Spleen (tissue), 11 donors: ENCODE data around the gene TCEA2. TPM values are rescaled to one million over a fixed set of nuclear protein-coding genes. Genes with fewer than 3 reads are reported as not detected.

Experiments
- DNase-seq: peaks from one replicate; pipeline ENCODE4 v3.0.0-alpha.2; 2020
- H3K27ac ChIP-seq, 8 donors: fragments of 200-600 bp; sonication (generic) in 7 of 8; 1 replicate in 4 of 8; 2 replicates in 4 of 8; pipeline versions ENCODE4 v1.5.0 to v1.8.0; 2016 to 2021; ENCODE audit warnings: inconsistent platforms in 4 of 8, mild to moderate bottlenecking in 4 of 8, moderate library complexity in 1 of 8
- H3K27me3 ChIP-seq, 7 donors: fragments of 200-600 bp; sonication (generic) in 6 of 7; replicated peaks in 1 of 7; 1 replicate in 4 of 7; 2 replicates in 3 of 7; pipeline versions ENCODE4 v1.5.0 to v1.8.0; 2016 to 2021; ENCODE audit warnings: inconsistent platforms in 3 of 7, mild to moderate bottlenecking in 1 of 7
- H3K36me3 ChIP-seq, 6 donors: fragments of 200-600 bp; sonication (generic) in 5 of 6; 1 replicate in 4 of 6; 2 replicates in 2 of 6; pipeline versions ENCODE4 v1.5.0 to v1.8.0; 2016 to 2021; ENCODE audit warnings: inconsistent platforms in 2 of 6
- H3K4me1 ChIP-seq, 6 donors: fragments of 200-600 bp; sonication (generic) in 5 of 6; 1 replicate in 3 of 6; 2 replicates in 3 of 6; pipeline versions ENCODE4 v1.5.0 to v1.8.0; 2016 to 2021; ENCODE audit warnings: inconsistent platforms in 3 of 6
- H3K4me3 ChIP-seq, 8 donors: fragments of 200-600 bp; sonication (generic) in 7 of 8; 1 replicate in 4 of 8; 2 replicates in 4 of 8; pipeline versions ENCODE4 v1.5.0 to v1.8.0; 2016 to 2021; ENCODE audit warnings: inconsistent platforms in 4 of 8, mild to moderate bottlenecking in 4 of 8, moderate library complexity in 2 of 8
- H3K9me3 ChIP-seq, 8 donors: fragments of 200-600 bp; sonication (generic) in 7 of 8; 1 replicate in 4 of 8; 2 replicates in 4 of 8; pipeline versions ENCODE4 v1.5.0 to v1.8.0; 2016 to 2021; ENCODE audit warnings: inconsistent platforms in 4 of 8
- CTCF ChIP-seq, 11 experiments: fragments of 200-600 bp in 7 of 11; fragments of 450-650 bp in 4 of 11; sonication (generic) in 4 of 11; IDR thresholded peaks in 8 of 11; conservative IDR thresholded peaks in 3 of 11; 1 replicate in 7 of 11; 2 replicates in 4 of 11; pipeline versions ENCODE4 v1.4.0 to v1.8.0; 2016 to 2021; ENCODE audit warnings: antibody characterized with exemption in 11 of 11, inconsistent platforms in 4 of 11, mild to moderate bottlenecking in 1 of 11
- POLR2A ChIP-seq, 3 donors: fragments of 450-650 bp; IDR thresholded peaks; one replicate each; pipeline ENCODE4 v1.5.1; 2017; ENCODE audit warnings: antibody characterized with exemption in 3 of 3, mild to moderate bottlenecking in 1 of 3
- POLR2AphosphoS5 ChIP-seq, 3 donors: sonication (generic); formaldehyde crosslinking; IDR thresholded peaks; one replicate each; pipeline ENCODE4 v1.5.1; 2017; ENCODE audit warnings: antibody characterized with exemption in 3 of 3
- WGBS, 5 donors: extraction: QIAGEN DNeasy Blood & Tissue Kit in 3 of 5; methylation state at CpG; one replicate each; pipeline versions ENCODE4 v1.1.5 to v1.1.7; 2013 to 2018; 5-methylcytosine and 5-hydroxymethylcytosine counted together
- intact Hi-C: fragments of 100-400 bp; cut with DNase I; formaldehyde crosslinking; loops from one replicate; pipeline ENCODE4 v1.15.0; 2023; ENCODE audit warnings: low total_unique reads
- polyA plus RNA-seq, 3 donors: library from polyadenylated mRNA; stranded (reverse); fragments of 200-250 nt; gene quantifications; one replicate each; pipeline ENCODE4 v1.2.1, GENCODE V29; 2013
- total RNA-seq, 7 donors: library from RNA; depleted of rRNA in 3 of 7; stranded (reverse); fragments of >200 nt in 3 of 7; fragmentation: NEBNext Ultra II Directional in 4 of 7; extraction: Animal tissue kit (Norgen Biotek cat#: 25700) in 4 of 7; gene quantifications; one replicate each; pipeline versions ENCODE4 v1.1.0 to v1.2.1, GENCODE V29; 2016 to 2021
- donor health status: healthy with polysubstance abuse.
- donor health status: DM: no; HTN: no; CAD: no; lungs with moderate emphysema.
- donor health status: DM: no; HTN: no; CAD: no.
- donor health status: Bipolar disorder and iron deficiency.
- donor health status: healthy.
- donor health status: DM: no; HTN: no; CAD: no.
- donor health status: DM: yes; HTN: yes; CAD: no.

The TCEA2 gene
- total and polyA plus RNA-seq, 10 donors, result 18.6 to 60.8 (median 43.2) TPM

GRCh38 chr20:64090165-64090564 is 27.2 kb downstream of the TCEA2 start:
- intact Hi-C loops, result no loop called here
- no peak overlapping the region for H3K4me3 ChIP-seq

GRCh38 chr20:64091340-64091739 is 28.3 kb downstream of the TCEA2 start:
- DNase-seq, result no peak
- TF ChIP-seq CTCF (IDR thresholded peaks at IDR 0.05 in 8 of 11, conservative IDR thresholded peaks at IDR 0.05 in 3 of 11) (no peak), POLR2A (IDR thresholded peaks at IDR 0.05) (no peak), POLR2AphosphoS5 (IDR thresholded peaks at IDR 0.05) (no peak)
- Histone ChIP-seq H3K4me1 (peaks cover 0 to 4% (median 0%) of the 10 kb centered on the region in 6 donors), H3K27ac (no peak overlapping the region), H3K36me3 (peaks cover 0 to 5% (median 0%) of the 10 kb centered on the region in 6 donors), H3K27me3 (no peaks in the 10 kb centered on the region), H3K4me3 (no peak overlapping the region), H3K9me3 (peaks cover 0 to 9% (median 5%) of the 10 kb centered on the region in 8 donors)
- 82 to 92% (median 85%) methylated on average over 16 to 19 of the region's 19 CpGs for WGBS, 5 donors
- intact Hi-C loops, result no loop called here

More at GRCh38 chr20:64090165-64090564, 27.2 kb downstream of the TCEA2 start:
- peaks cover 0 to 9% (median 1%) of the 10 kb centered on the region in 7 donors for H3K27me3 ChIP-seq
- DNase-seq, result no peak
- peaks cover 0 to 9% (median 5%) of the 10 kb centered on the region in 8 donors for H3K9me3 ChIP-seq
- H3K4me1 ChIP-seq, result peaks cover 0 to 4% (median 0%) of the 10 kb centered on the region in 6 donors
- WGBS, 5 donors, result 72 to 89% (median 76%) methylated on average over 10 of the region's 10 CpGs
- no peaks in the 10 kb centered on the region for H3K36me3 ChIP-seq
- H3K27ac ChIP-seq, result no peak overlapping the region
- no peak for TF ChIP-seq CTCF (IDR thresholded peaks at IDR 0.05 in 8 of 11, conservative IDR thresholded peaks at IDR 0.05 in 3 of 11)
- TF ChIP-seq POLR2AphosphoS5 (IDR thresholded peaks at IDR 0.05), result no peak
- TF ChIP-seq POLR2A (IDR thresholded peaks at IDR 0.05), result no peak

GRCh38 chr20:64091770-64092169 is 28.8 kb downstream of the TCEA2 start:
- peaks cover 0 to 9% (median 0%) of the 10 kb centered on the region in 6 donors for H3K36me3 ChIP-seq
- WGBS, 5 donors, result 44 to 80% (median 48%) methylated on average over 1 to 16 of the region's 16 CpGs
- H3K27ac ChIP-seq, result no peak overlapping the region
- intact Hi-C loops, result no loop called here
- H3K27me3 ChIP-seq, result no peaks in the 10 kb centered on the region
- H3K9me3 ChIP-seq, result peaks cover 0 to 6% (median 5%) of the 10 kb centered on the region in 8 donors
- no peak for DNase-seq
- TF ChIP-seq POLR2A (IDR thresholded peaks at IDR 0.05), result no peak
- no peak for TF ChIP-seq CTCF (IDR thresholded peaks at IDR 0.05 in 8 of 11, conservative IDR thresholded peaks at IDR 0.05 in 3 of 11)
- no peak for TF ChIP-seq POLR2AphosphoS5 (IDR thresholded peaks at IDR 0.05)
- no peak overlapping the region for H3K4me3 ChIP-seq
- H3K4me1 ChIP-seq, result peaks cover 0 to 4% (median 0%) of the 10 kb centered on the region in 6 donors

GRCh38 chr20:64092258-64093012 is 29.4 kb downstream of the TCEA2 start:
- Histone ChIP-seq H3K4me3 (no peak overlapping the region), H3K4me1 (peaks cover 0 to 4% (median 0%) of the 10 kb centered on the region in 6 donors), H3K27me3 (no peaks in the 10 kb centered on the region), H3K27ac (no peak overlapping the region), H3K9me3 (peaks cover 0 to 5% (median 4%) of the 10 kb centered on the region in 8 donors), H3K36me3 (peaks cover 0 to 16% (median 0%) of the 10 kb centered on the region in 6 donors)
- TF ChIP-seq CTCF (IDR thresholded peaks at IDR 0.05 in 8 of 11, conservative IDR thresholded peaks at IDR 0.05 in 3 of 11) (no peak), POLR2A (IDR thresholded peaks at IDR 0.05) (no peak), POLR2AphosphoS5 (IDR thresholded peaks at IDR 0.05) (no peak)
- intact Hi-C loops, result no loop called here
- WGBS, 5 donors, result 56 to 76% (median 71%) methylated on average over 5 to 27 of the region's 27 CpGs
- DNase-seq, result no peak
